Measurements from ENCODE around the gene ZBTB8A.

DNA sequence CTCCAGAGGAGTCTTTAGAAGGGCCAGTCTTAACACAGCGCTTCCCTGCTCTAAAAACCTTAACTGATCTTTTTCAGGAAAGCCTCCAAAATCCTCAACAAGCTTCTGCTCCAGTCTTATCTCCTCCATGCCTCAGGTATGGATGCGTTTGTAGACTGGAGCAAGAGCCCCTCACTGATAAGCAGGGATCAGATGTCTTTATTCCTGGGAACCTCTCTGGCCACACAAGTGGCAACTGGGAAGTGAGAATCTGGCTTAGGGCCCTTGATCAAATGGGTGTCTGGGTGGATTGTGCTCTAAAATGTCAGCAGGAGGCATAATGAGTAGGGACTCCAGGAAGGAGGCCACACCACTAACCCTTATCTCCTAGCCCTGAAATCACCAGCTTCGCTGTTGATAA, 1.4 kb downstream of the ZBTB8A start:
- TF ChIP-seq, protein P1, sequence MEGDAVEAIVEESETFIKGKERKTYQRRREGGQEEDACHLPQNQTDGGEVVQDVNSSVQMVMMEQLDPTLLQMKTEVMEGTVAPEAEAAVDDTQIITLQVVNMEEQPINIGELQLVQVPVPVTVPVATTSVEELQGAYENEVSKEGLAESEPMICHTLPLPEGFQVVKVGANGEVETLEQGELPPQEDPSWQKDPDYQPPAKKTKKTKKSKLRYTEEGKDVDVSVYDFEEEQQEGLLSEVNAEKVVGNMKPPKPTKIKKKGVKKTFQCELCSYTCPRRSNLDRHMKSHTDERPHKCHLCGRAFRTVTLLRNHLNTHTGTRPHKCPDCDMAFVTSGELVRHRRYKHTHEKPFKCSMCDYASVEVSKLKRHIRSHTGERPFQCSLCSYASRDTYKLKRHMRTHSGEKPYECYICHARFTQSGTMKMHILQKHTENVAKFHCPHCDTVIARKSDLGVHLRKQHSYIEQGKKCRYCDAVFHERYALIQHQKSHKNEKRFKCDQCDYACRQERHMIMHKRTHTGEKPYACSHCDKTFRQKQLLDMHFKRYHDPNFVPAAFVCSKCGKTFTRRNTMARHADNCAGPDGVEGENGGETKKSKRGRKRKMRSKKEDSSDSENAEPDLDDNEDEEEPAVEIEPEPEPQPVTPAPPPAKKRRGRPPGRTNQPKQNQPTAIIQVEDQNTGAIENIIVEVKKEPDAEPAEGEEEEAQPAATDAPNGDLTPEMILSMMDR (IDR thresholded peaks at IDR 0.05), result no peak
- TF ChIP-seq POLR2A (IDR thresholded peaks at IDR 0.05), result no peak

All from adrenal gland (tissue), 5 donors.